PC-9 (cell line): ENCODE measurements around the gene CLDN3.

Source experiments
- EZH2 ChIP-seq: fragments of 200-600 bp; sonication (generic); IDR thresholded peaks from 2 replicates; pipeline ENCODE4 v1.8.0; 2017; ENCODE audit warnings: antibody characterized with exemption, low read depth
- TF ChIP-seq, protein P1 (sequence below): fragments of 200-600 bp; sonication (generic); conservative IDR thresholded peaks from 2 replicates; pipeline ENCODE4 v1.6.1; 2017; ENCODE audit warnings: mixed run types, antibody characterized with exemption, mild to moderate bottlenecking, moderate library complexity

DNA sequence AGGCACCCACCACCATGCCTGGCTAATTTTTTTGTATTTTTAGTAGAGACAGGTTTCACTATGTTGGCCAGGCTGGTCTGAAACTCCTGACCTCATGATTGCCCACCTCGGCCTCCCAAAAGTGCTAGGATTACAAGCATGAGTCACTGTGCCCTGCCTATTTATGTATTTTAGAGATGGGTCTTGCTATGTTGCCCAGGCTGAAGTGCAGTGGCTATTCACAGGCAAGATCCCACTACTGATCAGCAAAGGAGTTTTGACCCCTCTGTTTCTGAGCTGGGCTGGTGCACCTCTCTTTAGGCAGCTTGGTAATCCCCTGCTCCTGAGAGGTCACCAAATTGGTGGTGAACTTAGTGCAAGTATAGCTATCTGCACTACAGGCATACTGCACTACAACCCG is 37.7 kb downstream of the CLDN3 start:
- TF ChIP-seq, protein P1, sequence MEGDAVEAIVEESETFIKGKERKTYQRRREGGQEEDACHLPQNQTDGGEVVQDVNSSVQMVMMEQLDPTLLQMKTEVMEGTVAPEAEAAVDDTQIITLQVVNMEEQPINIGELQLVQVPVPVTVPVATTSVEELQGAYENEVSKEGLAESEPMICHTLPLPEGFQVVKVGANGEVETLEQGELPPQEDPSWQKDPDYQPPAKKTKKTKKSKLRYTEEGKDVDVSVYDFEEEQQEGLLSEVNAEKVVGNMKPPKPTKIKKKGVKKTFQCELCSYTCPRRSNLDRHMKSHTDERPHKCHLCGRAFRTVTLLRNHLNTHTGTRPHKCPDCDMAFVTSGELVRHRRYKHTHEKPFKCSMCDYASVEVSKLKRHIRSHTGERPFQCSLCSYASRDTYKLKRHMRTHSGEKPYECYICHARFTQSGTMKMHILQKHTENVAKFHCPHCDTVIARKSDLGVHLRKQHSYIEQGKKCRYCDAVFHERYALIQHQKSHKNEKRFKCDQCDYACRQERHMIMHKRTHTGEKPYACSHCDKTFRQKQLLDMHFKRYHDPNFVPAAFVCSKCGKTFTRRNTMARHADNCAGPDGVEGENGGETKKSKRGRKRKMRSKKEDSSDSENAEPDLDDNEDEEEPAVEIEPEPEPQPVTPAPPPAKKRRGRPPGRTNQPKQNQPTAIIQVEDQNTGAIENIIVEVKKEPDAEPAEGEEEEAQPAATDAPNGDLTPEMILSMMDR, result no peak
- no peak for TF ChIP-seq EZH2
